Measurements from ENCODE around the gene BNC2. TPM values are rescaled to one million over a fixed set of nuclear protein-coding genes. Genes with fewer than 3 reads are reported as not detected.

The BNC2 gene
- total RNA-seq, 2 experiments from 2014 or later, result not detected

- POLR2A ChIA-PET, result interaction anchor here (0.6 kb wide), 1 partner anchor 128 kb away, joined by 3 read pairs; no protein-coding TSS in a partner anchor
- Histone ChIP-seq H3K79me2 (ENCODE audit: insufficient read depth, low read depth, low read length) (no peaks in the 10 kb centered on the region), H2AFZ (ENCODE audit: low read length) (no peak overlapping the region), H3K4me3 (ENCODE audit: low read depth, low read length, poor library complexity, severe bottlenecking) (no peak overlapping the region), H3K27ac (ENCODE audit: low read depth, low read length, poor library complexity, severe bottlenecking) (no peak overlapping the region), H3K36me3 (ENCODE audit: insufficient read depth, low read length) (no peaks in the 10 kb centered on the region), H3K9me3 (ENCODE audit: low read length) (no peaks in the 10 kb centered on the region), H3K4me2 (ENCODE audit: low read length) (no peak overlapping the region), H4K20me1 (ENCODE audit: insufficient read depth, low read length) (no peaks in the 10 kb centered on the region), H3K4me1 (ENCODE audit: insufficient read depth, low read length, poor library complexity, severe bottlenecking) (no peaks in the 10 kb centered on the region), H3K9me2 (ENCODE audit: insufficient read depth, low read length) (no peaks in the 10 kb centered on the region)
- TF ChIP-seq EZH2phosphoT487 (IDR thresholded peaks at IDR 0.05; ENCODE audit: borderline replicate concordance, low read depth, low read length), result no peak
- no peak for TF ChIP-seq CTCF (conservative IDR thresholded peaks at IDR 0.05; ENCODE audit: low read length)
- no peak for DNase-seq (ENCODE audit: low spot score)
- CTCF ChIA-PET (ENCODE audit: unreplicated experiment), result no interaction called here
- no TSS peak for BruUV-seq (replicated peaks)
- intact Hi-C loops (cut with micrococcal nuclease; ENCODE audit: unreplicated experiment), result no loop called here
Observed at GRCh38 chr9:16675131-16675530, 195.3 kb downstream of the BNC2 start.

- BruUV-seq (replicated peaks), result no TSS peak
- CTCF ChIA-PET (ENCODE audit: unreplicated experiment), result no interaction called here
- H3K4me2 ChIP-seq (ENCODE audit: low read length), result no peak overlapping the region
- TF ChIP-seq EZH2phosphoT487 (IDR thresholded peaks at IDR 0.05; ENCODE audit: borderline replicate concordance, low read depth, low read length) (no peak), CTCF (conservative IDR thresholded peaks at IDR 0.05; ENCODE audit: low read length) (no peak)
- no peaks in the 10 kb centered on the region for H4K20me1 ChIP-seq (ENCODE audit: insufficient read depth, low read length)
- no peaks in the 10 kb centered on the region for H3K4me1 ChIP-seq (ENCODE audit: insufficient read depth, low read length, poor library complexity, severe bottlenecking)
- H3K27ac ChIP-seq (ENCODE audit: low read depth, low read length, poor library complexity, severe bottlenecking), result no peak overlapping the region
- POLR2A ChIA-PET, result interaction anchor here (0.7 kb wide), 1 partner anchor 77 kb away, joined by 3 read pairs; no protein-coding TSS in a partner anchor
- no peak overlapping the region for H3K4me3 ChIP-seq (ENCODE audit: low read depth, low read length, poor library complexity, severe bottlenecking)
- no peak for DNase-seq (ENCODE audit: low spot score)
- no peaks in the 10 kb centered on the region for H3K9me3 ChIP-seq (ENCODE audit: low read length)
- no peaks in the 10 kb centered on the region for H3K79me2 ChIP-seq (ENCODE audit: insufficient read depth, low read depth, low read length)
- H3K36me3 ChIP-seq (ENCODE audit: insufficient read depth, low read length), result no peaks in the 10 kb centered on the region
- H3K9me2 ChIP-seq (ENCODE audit: insufficient read depth, low read length), result no peaks in the 10 kb centered on the region
- H2AFZ ChIP-seq (ENCODE audit: low read length), result no peak overlapping the region
- intact Hi-C loops (cut with micrococcal nuclease; ENCODE audit: unreplicated experiment), result no loop called here
Observed at GRCh38 chr9:16673171-16673570, 197.3 kb downstream of the BNC2 start.

GRCh38 chr9:16672501-16672900 is 198.0 kb downstream of the BNC2 start:
- no peak for DNase-seq (ENCODE audit: low spot score)
- intact Hi-C loops (cut with micrococcal nuclease; ENCODE audit: unreplicated experiment), result no loop called here
- Histone ChIP-seq H4K20me1 (ENCODE audit: insufficient read depth, low read length) (no peaks in the 10 kb centered on the region), H3K4me3 (ENCODE audit: low read depth, low read length, poor library complexity, severe bottlenecking) (no peak overlapping the region), H3K9me3 (ENCODE audit: low read length) (no peaks in the 10 kb centered on the region), H3K79me2 (ENCODE audit: insufficient read depth, low read depth, low read length) (no peaks in the 10 kb centered on the region), H3K27ac (ENCODE audit: low read depth, low read length, poor library complexity, severe bottlenecking) (no peak overlapping the region), H3K4me2 (ENCODE audit: low read length) (no peak overlapping the region), H3K36me3 (ENCODE audit: insufficient read depth, low read length) (no peaks in the 10 kb centered on the region), H2AFZ (ENCODE audit: low read length) (no peak overlapping the region), H3K4me1 (ENCODE audit: insufficient read depth, low read length, poor library complexity, severe bottlenecking) (no peaks in the 10 kb centered on the region), H3K9me2 (ENCODE audit: insufficient read depth, low read length) (no peaks in the 10 kb centered on the region)
- ChIA-PET POLR2A (interaction anchor here (0.7 kb wide), 2 partner anchors 20 to 77 kb away, joined by 3 read pairs; no protein-coding TSS in a partner anchor), CTCF (ENCODE audit: unreplicated experiment) (no interaction called here)
- no peak for TF ChIP-seq CTCF (conservative IDR thresholded peaks at IDR 0.05; ENCODE audit: low read length)
- TF ChIP-seq EZH2phosphoT487 (IDR thresholded peaks at IDR 0.05; ENCODE audit: borderline replicate concordance, low read depth, low read length), result no peak
- BruUV-seq (replicated peaks), result no TSS peak

Data from OCI-LY7 (cell line).